ENCODE measurements around the gene BMERB1. TPM values are rescaled to one million over a fixed set of nuclear protein-coding genes. Genes with fewer than 3 reads are reported as not detected.
A peak's percentile ranks its signal among the peaks of the same experiment; 100 is the strongest.
"Not testable (repeated sequence)": the region's sequence is repeated elsewhere in the genome, so short reads cannot be mapped to it uniquely, and the experiment has no call there.

Gene BMERB1
- total and polyA plus RNA-seq, 4 experiments from 2014 or later: 0.43 to 4.0 (median 2.6) TPM

- ChIA-PET CTCF (ENCODE audit: partially characterized antibody) (no interaction called here), POLR2A (ENCODE audit: partially characterized antibody) (interaction anchor here (0.8 kb wide), 1 partner anchor 9 kb away, joined by 3 read pairs; no protein-coding TSS in a partner anchor)
- no peaks in the 10 kb centered on the region for H3K27me3 ChIP-seq (ENCODE audit: insufficient read depth, low read length)
- Mint-ChIP-seq H3K27ac (peak overlapping the region in 4 of 7 donors; percentile 11 to 85 (median 80)), H3K9me3 (no peaks in the 10 kb centered on the region), H3K4me3 (no peak overlapping the region), H3K36me3 (peaks cover 80 to 91% of the 10 kb centered on the region in 2 donors), H3K4me1 (peaks cover 0 to 5% (median 4%) of the 10 kb centered on the region in 4 donors), H3K27me3 (no peaks in the 10 kb centered on the region)
- intact Hi-C loops (cut with micrococcal nuclease): no loop called here
- H3K4me3 ChIP-seq (ENCODE audit: low read length in 2 of 2): no peak overlapping the region
- H3K9me3 ChIP-seq (ENCODE audit: control insufficient read depth in 1 of 2, low read length in 2 of 2): no peaks in the 10 kb centered on the region
- no peak for DNase-seq
- peaks cover 99% of the 10 kb centered on the region for H3K36me3 ChIP-seq (ENCODE audit: insufficient read depth, low read length)
- H3K27ac ChIP-seq (ENCODE audit: low read depth, low read length): no peak overlapping the region
- H3K4me1 ChIP-seq (ENCODE audit: insufficient read depth, low read length): no peaks in the 10 kb centered on the region
These were observed 167.0 kb downstream of the BMERB1 start for GRCh38 chr16:15601212-15601879.

GRCh38 chr16:15602285-15603044 is 168.1 kb downstream of the BMERB1 start:
- H3K4me3 Mint-ChIP-seq: no peak overlapping the region
- H3K4me1 Mint-ChIP-seq: peaks cover 0 to 8% (median 7%) of the 10 kb centered on the region in 4 donors
- Histone ChIP-seq H3K4me3 (ENCODE audit: low read length in 2 of 2) (no peak overlapping the region), H3K27ac (ENCODE audit: low read depth, low read length) (no peak overlapping the region), H3K4me1 (ENCODE audit: insufficient read depth, low read length) (no peaks in the 10 kb centered on the region), H3K9me3 (ENCODE audit: control insufficient read depth in 1 of 2, low read length in 2 of 2) (no peaks in the 10 kb centered on the region), H3K36me3 (ENCODE audit: insufficient read depth, low read length) (peaks cover 99% of the 10 kb centered on the region), H3K27me3 (ENCODE audit: insufficient read depth, low read length) (no peaks in the 10 kb centered on the region)
- ChIA-PET POLR2A (ENCODE audit: partially characterized antibody) (interaction anchor here (1.0 kb wide), 1 partner anchor 40 kb away, joined by 4 read pairs; the partner anchor contains the start of gene MARF1), CTCF (ENCODE audit: partially characterized antibody) (interaction anchor here (1.4 kb wide), 1 partner anchor 40 kb away, joined by 4 read pairs; the partner anchor contains the start of gene MARF1)
- no peaks in the 10 kb centered on the region for H3K27me3 Mint-ChIP-seq
- H3K27ac Mint-ChIP-seq: peak overlapping the region in 2 of 7 donors; percentile 3 to 72
- intact Hi-C loops (cut with micrococcal nuclease): no loop called here
- H3K9me3 Mint-ChIP-seq: no peaks in the 10 kb centered on the region
- no peak for DNase-seq
- H3K36me3 Mint-ChIP-seq: peaks cover 77 to 88% of the 10 kb centered on the region in 2 donors

- ChIA-PET POLR2A (ENCODE audit: partially characterized antibody) (interaction anchor here (1.1 kb wide), 1 partner anchor 23 kb away, joined by 3 read pairs; no protein-coding TSS in a partner anchor), CTCF (ENCODE audit: partially characterized antibody) (interaction anchor here (1.1 to 1.4 kb wide), 2 partner anchors 10 to 100 kb away, joined by 3 to 4 read pairs; no protein-coding TSS in a partner anchor)
- H3K27ac Mint-ChIP-seq: peak overlapping the region in 4 of 7 donors; percentile 7 to 56 (median 27)
- no peak overlapping the region for H3K4me3 Mint-ChIP-seq
- no peak overlapping the region for H3K4me3 ChIP-seq (ENCODE audit: low read length in 2 of 2)
- DNase-seq: no peak
- peaks cover 76 to 94% of the 10 kb centered on the region in 2 donors for H3K36me3 Mint-ChIP-seq
- H3K4me1 Mint-ChIP-seq: peaks cover 0 to 11% (median 7%) of the 10 kb centered on the region in 4 donors
- H3K9me3 ChIP-seq (ENCODE audit: control insufficient read depth in 1 of 2, low read length in 2 of 2): no peaks in the 10 kb centered on the region
- H3K36me3 ChIP-seq (ENCODE audit: insufficient read depth, low read length): peaks cover 97% of the 10 kb centered on the region
- no peaks in the 10 kb centered on the region for H3K27me3 ChIP-seq (ENCODE audit: insufficient read depth, low read length)
- H3K9me3 Mint-ChIP-seq: no peaks in the 10 kb centered on the region
- intact Hi-C loops (cut with micrococcal nuclease): no loop called here
- H3K27ac ChIP-seq (ENCODE audit: low read depth, low read length): no peak overlapping the region
- no peaks in the 10 kb centered on the region for H3K4me1 ChIP-seq (ENCODE audit: insufficient read depth, low read length)
- H3K27me3 Mint-ChIP-seq: no peaks in the 10 kb centered on the region
These were observed 170.4 kb downstream of the BMERB1 start for GRCh38 chr16:15604460-15605440.

- no peak overlapping the region for H3K4me3 Mint-ChIP-seq
- peak overlapping the region; percentile 13 to 92 (median 85) for H3K27ac Mint-ChIP-seq
- peaks cover 0 to 11% (median 7%) of the 10 kb centered on the region in 4 donors for H3K4me1 Mint-ChIP-seq
- Histone ChIP-seq H3K27me3 (ENCODE audit: insufficient read depth, low read length) (no peaks in the 10 kb centered on the region), H3K4me3 (ENCODE audit: low read length in 2 of 2) (no peak overlapping the region), H3K27ac (ENCODE audit: low read depth, low read length) (no peak overlapping the region), H3K4me1 (ENCODE audit: insufficient read depth, low read length) (no peaks in the 10 kb centered on the region), H3K36me3 (ENCODE audit: insufficient read depth, low read length) (peaks cover 97% of the 10 kb centered on the region), H3K9me3 (ENCODE audit: control insufficient read depth in 1 of 2, low read length in 2 of 2) (no peaks in the 10 kb centered on the region)
- intact Hi-C loops (cut with micrococcal nuclease): no loop called here
- peaks cover 75 to 93% of the 10 kb centered on the region in 2 donors for H3K36me3 Mint-ChIP-seq
- CTCF ChIA-PET (ENCODE audit: partially characterized antibody): no interaction called here
- no peaks in the 10 kb centered on the region for H3K9me3 Mint-ChIP-seq
- POLR2A ChIA-PET (ENCODE audit: partially characterized antibody): no interaction called here
- no peaks in the 10 kb centered on the region for H3K27me3 Mint-ChIP-seq
- no peak for DNase-seq
These were observed 171.6 kb downstream of the BMERB1 start for GRCh38 chr16:15605839-15606517.

- Mint-ChIP-seq H3K4me3 (no peak overlapping the region), H3K4me1 (peaks cover 0 to 11% (median 7%) of the 10 kb centered on the region in 4 donors), H3K9me3 (no peaks in the 10 kb centered on the region), H3K27me3 (no peaks in the 10 kb centered on the region), H3K27ac (peak overlapping the region; percentile 71 to 92 (median 85)), H3K36me3 (peaks cover 70 to 89% of the 10 kb centered on the region in 2 donors)
- H3K27ac ChIP-seq (ENCODE audit: low read depth, low read length): no peak overlapping the region
- peaks cover 97% of the 10 kb centered on the region for H3K36me3 ChIP-seq (ENCODE audit: insufficient read depth, low read length)
- ChIA-PET POLR2A (ENCODE audit: partially characterized antibody) (no interaction called here), CTCF (ENCODE audit: partially characterized antibody) (no interaction called here)
- intact Hi-C loops (cut with micrococcal nuclease): no loop called here
- H3K9me3 ChIP-seq (ENCODE audit: control insufficient read depth in 1 of 2, low read length in 2 of 2): no peaks in the 10 kb centered on the region
- no peak overlapping the region for H3K4me3 ChIP-seq (ENCODE audit: low read length in 2 of 2)
- no peaks in the 10 kb centered on the region for H3K4me1 ChIP-seq (ENCODE audit: insufficient read depth, low read length)
- H3K27me3 ChIP-seq (ENCODE audit: insufficient read depth, low read length): no peaks in the 10 kb centered on the region
- DNase-seq: no peak
These were observed 172.3 kb downstream of the BMERB1 start for GRCh38 chr16:15606518-15607220.

GRCh38 chr16:15607221-15607699 is 172.9 kb downstream of the BMERB1 start:
- Mint-ChIP-seq H3K27ac (peak overlapping the region in 5 of 7 donors; percentile 76 to 86 (median 85)), H3K4me1 (peaks cover 0 to 11% (median 7%) of the 10 kb centered on the region in 4 donors), H3K36me3 (peaks cover 67 to 89% of the 10 kb centered on the region in 2 donors)
- H3K9me3 Mint-ChIP-seq; H3K27me3 ChIP-seq (ENCODE audit: insufficient read depth, low read length); H3K27ac ChIP-seq (ENCODE audit: low read depth, low read length); POLR2A ChIA-PET (ENCODE audit: partially characterized antibody); H3K27me3 Mint-ChIP-seq; CTCF ChIA-PET (ENCODE audit: partially characterized antibody); H3K4me1 ChIP-seq (ENCODE audit: insufficient read depth, low read length); H3K9me3 ChIP-seq (ENCODE audit: control insufficient read depth in 1 of 2, low read length in 2 of 2); intact Hi-C loops (cut with micrococcal nuclease); DNase-seq; H3K4me3 ChIP-seq (ENCODE audit: low read length in 2 of 2); H3K4me3 Mint-ChIP-seq: not testable (repeated sequence)
- peaks cover 97% of the 10 kb centered on the region for H3K36me3 ChIP-seq (ENCODE audit: insufficient read depth, low read length)

Data from CD4-positive, alpha-beta memory T cell (primary cell).